ENCODE data around the gene IREB2.
"Not testable (repeated sequence)": the region's sequence is repeated elsewhere in the genome, so short reads cannot be mapped to it uniquely, and the experiment has no call there.

IREB2 gene

GRCh38 chr15:78434711-78435110 is 3.3 kb upstream of the IREB2 start:
- not testable (repeated sequence) for DNase-seq

GRCh38 chr15:78437107-78437761 is 782 bp upstream of the IREB2 start:
- no peak for DNase-seq

- DNase-seq: no peak
Measured at GRCh38 chr15:78438619-78439285, 736 bp downstream of the IREB2 start.

GRCh38 chr15:78440375-78441373 is 2.7 kb downstream of the IREB2 start:
- DNase-seq: no peak

- DNase-seq: no peak
Measured at GRCh38 chr15:78444255-78444654, 6.2 kb downstream of the IREB2 start.

GRCh38 chr15:78445875-78446274 is 7.9 kb downstream of the IREB2 start:
- no peak for DNase-seq

- DNase-seq: no peak
Measured at GRCh38 chr15:78446551-78446950, 8.5 kb downstream of the IREB2 start.

- no peak for DNase-seq
Measured at GRCh38 chr15:78448441-78449219, 10.6 kb downstream of the IREB2 start.

GRCh38 chr15:78449220-78449999 is 11.4 kb downstream of the IREB2 start:
- no peak for DNase-seq

GRCh38 chr15:78450285-78450858 is 12.4 kb downstream of the IREB2 start:
- DNase-seq: no peak

GRCh38 chr15:78452485-78452884 is 14.5 kb downstream of the IREB2 start:
- no peak for DNase-seq

- no peak for DNase-seq
Measured at GRCh38 chr15:78453447-78453846, 15.4 kb downstream of the IREB2 start.

GRCh38 chr15:78454992-78455391 is 17.0 kb downstream of the IREB2 start:
- no peak for DNase-seq

GRCh38 chr15:78455749-78456148 is 17.7 kb downstream of the IREB2 start:
- DNase-seq: no peak

GRCh38 chr15:78456426-78456825 is 18.4 kb downstream of the IREB2 start:
- DNase-seq: no peak

- no peak for DNase-seq
Measured at GRCh38 chr15:78457101-78457500, 19.1 kb downstream of the IREB2 start.

GRCh38 chr15:78460737-78461136 is 22.7 kb downstream of the IREB2 start:
- no peak for DNase-seq

GRCh38 chr15:78461171-78461888 is 23.3 kb downstream of the IREB2 start:
- DNase-seq: no peak

GRCh38 chr15:78469031-78469430 is 31.0 kb downstream of the IREB2 start:
- DNase-seq: no peak

GRCh38 chr15:78477295-78477694 is 39.3 kb downstream of the IREB2 start:
- no peak for DNase-seq

- DNase-seq: no peak
Measured at GRCh38 chr15:78479650-78480049, 41.6 kb downstream of the IREB2 start.

Measured in DMS 273 treated with DMSO at 0.1 percent for 48 hours (cell line).